ENCODE data around the gene MFRP. TPM values are rescaled to one million over a fixed set of nuclear protein-coding genes. Genes with fewer than 3 reads are reported as not detected.
A peak's percentile ranks its signal among the peaks of the same experiment; 100 is the strongest.

Gene MFRP
- total and polyA plus RNA-seq, 9 of the 15 experiments (the other 6 are each of a cell fraction or from before 2014, with no cell fraction given), result not detected

DNA sequence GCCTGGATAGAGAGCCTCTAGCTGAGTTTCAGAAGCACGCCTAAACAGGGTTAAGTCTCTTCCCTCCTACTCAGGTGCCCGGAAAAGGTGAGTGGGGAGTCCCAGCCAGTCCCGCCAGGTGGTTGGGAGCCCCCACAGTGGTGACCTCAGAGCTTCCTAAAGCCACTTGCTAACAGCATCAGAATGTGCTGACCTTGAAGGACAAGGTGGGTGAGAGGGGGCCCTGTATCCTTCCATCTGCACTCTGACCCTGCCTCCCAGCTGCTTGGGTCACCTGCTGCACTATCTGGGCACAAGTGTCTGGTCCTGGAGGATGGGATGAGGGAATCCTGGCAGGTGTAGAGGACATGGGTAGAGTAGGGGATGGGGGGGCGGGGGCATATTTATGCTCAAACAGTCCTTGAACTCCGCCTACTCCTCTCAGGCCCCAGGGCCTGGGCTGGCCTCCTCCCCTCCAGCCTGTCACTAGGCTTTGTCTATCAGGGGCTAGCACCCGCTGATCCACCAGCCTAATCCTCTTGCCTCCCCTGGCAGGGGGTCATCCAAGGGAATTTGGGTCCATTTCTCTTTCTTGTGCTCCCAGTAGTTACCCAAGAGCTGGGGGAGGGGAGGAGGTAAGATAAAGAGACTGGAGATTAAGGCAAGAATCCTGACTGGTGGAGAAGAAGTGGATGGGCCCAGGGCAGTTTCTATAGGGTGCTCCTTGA is 31.6 kb upstream of the MFRP start (continued):
- TF ChIP-seq ZFX (CRISPR knock-in tag; IDR thresholded peaks at IDR 0.05), result no peak
- TF ChIP-seq, protein P1, sequence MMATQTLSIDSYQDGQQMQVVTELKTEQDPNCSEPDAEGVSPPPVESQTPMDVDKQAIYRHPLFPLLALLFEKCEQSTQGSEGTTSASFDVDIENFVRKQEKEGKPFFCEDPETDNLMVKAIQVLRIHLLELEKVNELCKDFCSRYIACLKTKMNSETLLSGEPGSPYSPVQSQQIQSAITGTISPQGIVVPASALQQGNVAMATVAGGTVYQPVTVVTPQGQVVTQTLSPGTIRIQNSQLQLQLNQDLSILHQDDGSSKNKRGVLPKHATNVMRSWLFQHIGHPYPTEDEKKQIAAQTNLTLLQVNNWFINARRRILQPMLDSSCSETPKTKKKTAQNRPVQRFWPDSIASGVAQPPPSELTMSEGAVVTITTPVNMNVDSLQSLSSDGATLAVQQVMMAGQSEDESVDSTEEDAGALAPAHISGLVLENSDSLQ (IDR thresholded peaks at IDR 0.05), result no peak
- TF ChIP-seq PTTG1 (tag; IDR thresholded peaks at IDR 0.05; ENCODE audit: low read depth), result no peak
- peak; percentile 5 for TF ChIP-seq NFYB (IDR thresholded peaks at IDR 0.05; ENCODE audit: extremely low read depth, insufficient read length)
- no peak for TF ChIP-seq NFRKB (IDR thresholded peaks at IDR 0.05; ENCODE audit: low read depth)
- TF ChIP-seq, protein P2, sequence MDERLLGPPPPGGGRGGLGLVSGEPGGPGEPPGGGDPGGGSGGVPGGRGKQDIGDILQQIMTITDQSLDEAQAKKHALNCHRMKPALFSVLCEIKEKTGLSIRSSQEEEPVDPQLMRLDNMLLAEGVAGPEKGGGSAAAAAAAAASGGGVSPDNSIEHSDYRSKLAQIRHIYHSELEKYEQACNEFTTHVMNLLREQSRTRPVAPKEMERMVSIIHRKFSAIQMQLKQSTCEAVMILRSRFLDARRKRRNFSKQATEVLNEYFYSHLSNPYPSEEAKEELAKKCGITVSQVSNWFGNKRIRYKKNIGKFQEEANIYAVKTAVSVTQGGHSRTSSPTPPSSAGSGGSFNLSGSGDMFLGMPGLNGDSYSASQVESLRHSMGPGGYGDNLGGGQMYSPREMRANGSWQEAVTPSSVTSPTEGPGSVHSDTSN (CRISPR knock-in tag; IDR thresholded peaks at IDR 0.05; ENCODE audit: low read depth), result no peak
- TF ChIP-seq, protein P2 (tag; conservative IDR thresholded peaks at IDR 0.05; ENCODE audit: low read depth), result no peak
- TF ChIP-seq FOS (IDR thresholded peaks at IDR 0.05; ENCODE audit: extremely low read depth, insufficient read length), result no peak
- TF ChIP-seq, protein P3, sequence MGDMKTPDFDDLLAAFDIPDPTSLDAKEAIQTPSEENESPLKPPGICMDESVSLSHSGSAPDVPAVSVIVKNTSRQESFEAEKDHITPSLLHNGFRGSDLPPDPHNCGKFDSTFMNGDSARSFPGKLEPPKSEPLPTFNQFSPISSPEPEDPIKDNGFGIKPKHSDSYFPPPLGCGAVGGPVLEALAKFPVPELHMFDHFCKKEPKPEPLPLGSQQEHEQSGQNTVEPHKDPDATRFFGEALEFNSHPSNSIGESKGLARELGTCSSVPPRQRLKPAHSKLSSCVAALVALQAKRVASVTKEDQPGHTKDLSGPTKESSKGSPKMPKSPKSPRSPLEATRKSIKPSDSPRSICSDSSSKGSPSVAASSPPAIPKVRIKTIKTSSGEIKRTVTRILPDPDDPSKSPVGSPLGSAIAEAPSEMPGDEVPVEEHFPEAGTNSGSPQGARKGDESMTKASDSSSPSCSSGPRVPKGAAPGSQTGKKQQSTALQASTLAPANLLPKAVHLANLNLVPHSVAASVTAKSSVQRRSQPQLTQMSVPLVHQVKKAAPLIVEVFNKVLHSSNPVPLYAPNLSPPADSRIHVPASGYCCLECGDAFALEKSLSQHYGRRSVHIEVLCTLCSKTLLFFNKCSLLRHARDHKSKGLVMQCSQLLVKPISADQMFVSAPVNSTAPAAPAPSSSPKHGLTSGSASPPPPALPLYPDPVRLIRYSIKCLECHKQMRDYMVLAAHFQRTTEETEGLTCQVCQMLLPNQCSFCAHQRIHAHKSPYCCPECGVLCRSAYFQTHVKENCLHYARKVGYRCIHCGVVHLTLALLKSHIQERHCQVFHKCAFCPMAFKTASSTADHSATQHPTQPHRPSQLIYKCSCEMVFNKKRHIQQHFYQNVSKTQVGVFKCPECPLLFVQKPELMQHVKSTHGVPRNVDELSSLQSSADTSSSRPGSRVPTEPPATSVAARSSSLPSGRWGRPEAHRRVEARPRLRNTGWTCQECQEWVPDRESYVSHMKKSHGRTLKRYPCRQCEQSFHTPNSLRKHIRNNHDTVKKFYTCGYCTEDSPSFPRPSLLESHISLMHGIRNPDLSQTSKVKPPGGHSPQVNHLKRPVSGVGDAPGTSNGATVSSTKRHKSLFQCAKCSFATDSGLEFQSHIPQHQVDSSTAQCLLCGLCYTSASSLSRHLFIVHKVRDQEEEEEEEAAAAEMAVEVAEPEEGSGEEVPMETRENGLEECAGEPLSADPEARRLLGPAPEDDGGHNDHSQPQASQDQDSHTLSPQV (IDR thresholded peaks at IDR 0.05), result no peak
- no peak for TF ChIP-seq TBL1XR1 (IDR thresholded peaks at IDR 0.05; ENCODE audit: low read length in 2 of 2)
- peak; percentile 29; the same call in 1 of the 2 replicates for TF ChIP-seq TAL1 (IDR thresholded peaks at IDR 0.05)
- peak; percentile 8 for TF ChIP-seq TBP (optimal IDR thresholded peaks at IDR 0.05; ENCODE audit: low read depth, low read length)
- no peak for TF ChIP-seq TAF7 (tag; IDR thresholded peaks at IDR 0.05)
- peak; percentile 89 for TF ChIP-seq CEBPB (tag; IDR thresholded peaks at IDR 0.05)
- no peak for TF ChIP-seq POLR2B (IDR thresholded peaks at IDR 0.05; ENCODE audit: low read depth, partially characterized antibody)
- TF ChIP-seq ZBTB7A (IDR thresholded peaks at IDR 0.05; ENCODE audit: borderline replicate concordance, control insufficient read depth, low read depth, low read length), result peak; percentile 46; the same call in 1 of the 2 replicates
- TF ChIP-seq ZNF707 (CRISPR knock-in tag; conservative IDR thresholded peaks at IDR 0.05), result no peak
- no peak for TF ChIP-seq RBM34 (IDR thresholded peaks at IDR 0.05; ENCODE audit: borderline replicate concordance, insufficient read depth, low read length)
- TF ChIP-seq BRD4 (IDR thresholded peaks at IDR 0.05), result no peak
- TF ChIP-seq HDAC8 (tag; IDR thresholded peaks at IDR 0.05), result no peak
- TF ChIP-seq ATF1 (CRISPR knock-in tag; IDR thresholded peaks at IDR 0.05), result no peak
- no peak for TF ChIP-seq ATF1 (tag; IDR thresholded peaks at IDR 0.05)

All from K562 (cell line).